CD14-positive monocyte (primary cell): Measurements from ENCODE around the gene COG6. TPM values are rescaled to one million over a fixed set of nuclear protein-coding genes. Genes with fewer than 3 reads are reported as not detected.

Experiments
- DNase-seq, 3 donors: peaks; one replicate each; pipeline ENCODE4 v3.0.0-alpha.2; 2011 to 2022
- H2AFZ ChIP-seq: 2 replicates; pipeline ENCODE4 v1.6.0; 2012; ENCODE audit warnings: mild to moderate bottlenecking, low read depth, low read length, inconsistent platforms; ENCODE audit not compliant: insufficient read depth, poor library complexity, severe bottlenecking
- H3K27ac ChIP-seq, 2 donors: 1 replicate in 1 of 2; 2 replicates in 1 of 2; pipeline ENCODE4 v1.5.1; 2012 to 2013; ENCODE audit warnings: low read length in 2 of 2, control low read depth in 1 of 2, inconsistent platforms in 1 of 2, low read depth in 1 of 2, mild to moderate bottlenecking in 1 of 2
- H3K27me3 ChIP-seq, 2 donors: one replicate each; pipeline versions ENCODE4 v1.6.0 to v1.6.1; 2011 to 2013; ENCODE audit warnings: low read length in 2 of 2; ENCODE audit not compliant: control insufficient read depth in 2 of 2, insufficient read depth in 2 of 2
- H3K36me3 ChIP-seq, 2 donors: replicated peaks in 1 of 2; 1 replicate in 1 of 2; 2 replicates in 1 of 2; pipeline versions ENCODE4 v1.5.1 to v1.6.1; 2012 to 2013; ENCODE audit warnings: low read length in 2 of 2, control low read depth in 1 of 2, inconsistent platforms in 1 of 2, mild to moderate bottlenecking in 1 of 2; ENCODE audit not compliant: insufficient read depth in 2 of 2, control insufficient read depth in 1 of 2
- H3K4me1 ChIP-seq, 2 donors: 1 replicate in 1 of 2; 2 replicates in 1 of 2; pipeline versions ENCODE4 v1.5.1 to v1.6.1; 2012 to 2013; ENCODE audit warnings: low read length in 2 of 2, control low read depth in 1 of 2, inconsistent platforms in 1 of 2, mild to moderate bottlenecking in 1 of 2, moderate library complexity in 1 of 2; ENCODE audit not compliant: insufficient read depth in 2 of 2, control insufficient read depth in 1 of 2
- H3K4me2 ChIP-seq: replicated peaks from 2 replicates; pipeline ENCODE3; 2012; ENCODE audit warnings: low read length, moderate library complexity, mild to moderate bottlenecking; ENCODE audit not compliant: poor library complexity, severe bottlenecking; ENCODE audit errors: extremely low read depth
- H3K4me3 ChIP-seq, 3 experiments: fragments of 200-600 bp in 1 of 3; sonication (generic) in 1 of 3; replicated peaks in 1 of 3; 1 replicate in 2 of 3; 2 replicates in 1 of 3; pipeline ENCODE4 v1.5.1; 2011 to 2013; ENCODE audit warnings: low read length in 3 of 3, mild to moderate bottlenecking in 3 of 3, control low read depth in 2 of 3, low read depth in 2 of 3, inconsistent platforms in 1 of 3, moderate library complexity in 1 of 3
- H3K79me2 ChIP-seq: 2 replicates; pipeline ENCODE4 v1.6.0; 2012; ENCODE audit warnings: mild to moderate bottlenecking, control low read depth, inconsistent platforms, low read length, moderate library complexity; ENCODE audit not compliant: insufficient read depth
- H3K9ac ChIP-seq: 2 replicates; pipeline ENCODE4 v1.6.0; 2017; ENCODE audit warnings: low read length, mild to moderate bottlenecking; ENCODE audit not compliant: insufficient read depth, poor library complexity, severe bottlenecking
- H3K9me3 ChIP-seq, 2 donors: replicated peaks in 1 of 2; 1 replicate in 1 of 2; 2 replicates in 1 of 2; pipeline versions ENCODE4 v1.5.1 to v1.6.1; 2012 to 2013; ENCODE audit warnings: low read length in 2 of 2, control low read depth in 1 of 2; ENCODE audit not compliant: control insufficient read depth in 1 of 2, insufficient read depth in 1 of 2
- H4K20me1 ChIP-seq: 2 replicates; pipeline ENCODE4 v1.6.0; 2012; ENCODE audit warnings: mild to moderate bottlenecking, low read length, control low read depth, moderate library complexity; ENCODE audit not compliant: insufficient read depth
- H3K27ac Mint-ChIP-seq, 7 donors: one replicate each; pipeline ENCODE4 v1.8.0; 2020; ENCODE audit warnings: mild to moderate bottlenecking in 7 of 7, mixed read lengths in 7 of 7, moderate library complexity in 6 of 7, inconsistent platforms in 2 of 7
- H3K27me3 Mint-ChIP-seq, 3 donors: one replicate each; pipeline ENCODE4 v1.8.0; 2021 to 2022; ENCODE audit warnings: low read depth in 3 of 3, mild to moderate bottlenecking in 3 of 3, mixed read lengths in 3 of 3, moderate library complexity in 3 of 3, inconsistent platforms in 1 of 3
- H3K36me3 Mint-ChIP-seq, 2 donors: one replicate each; pipeline ENCODE4 v1.8.0; 2020; ENCODE audit warnings: mixed read lengths in 2 of 2, inconsistent platforms in 1 of 2, mild to moderate bottlenecking in 1 of 2
- H3K4me1 Mint-ChIP-seq: one replicate; pipeline ENCODE4 v1.8.0; 2020; ENCODE audit warnings: mild to moderate bottlenecking, mixed read lengths
- H3K4me3 Mint-ChIP-seq, 2 donors: one replicate each; pipeline ENCODE4 v1.8.0; 2020; ENCODE audit warnings: mild to moderate bottlenecking in 2 of 2, mixed read lengths in 2 of 2, moderate library complexity in 1 of 2
- H3K9me3 Mint-ChIP-seq, 7 donors: one replicate each; pipeline ENCODE4 v1.8.0; 2020 to 2022; ENCODE audit warnings: mixed read lengths in 7 of 7, mild to moderate bottlenecking in 6 of 7, moderate library complexity in 6 of 7, inconsistent platforms in 2 of 7
- CTCF ChIP-seq: fragments of 200-600 bp; IDR thresholded peaks from one replicate; pipeline ENCODE4 v1.8.0; 2022; ENCODE audit warnings: antibody characterized with exemption, mild to moderate bottlenecking
- WGBS: methylation state at CpG from one replicate; pipeline ENCODE4 v1.1.5; 2013; ENCODE audit warnings: missing lambda C conversion rate; ENCODE audit not compliant: insufficient coverage; 5-methylcytosine and 5-hydroxymethylcytosine counted together
- intact Hi-C, 2 donors: fragments of 100-400 bp; cut with micrococcal nuclease; formaldehyde crosslinking; loops; one replicate each; pipeline versions ENCODE4 v1.15.0 to v1.15.1; 2023
- polyA plus RNA-seq, 3 donors: library from polyadenylated mRNA; depleted of rRNA in 1 of 3; unstranded in 2 of 3; stranded (reverse) in 1 of 3; fragments of 300-500 nt in 2 of 3; fragments of >200 nt in 1 of 3; fragmentation: Illumina TruSeq in 2 of 3; gene quantifications; 1 replicate in 2 of 3; 2 replicates in 1 of 3; pipeline ENCODE4 v1.2.3, GENCODE V29; 2012 to 2021

Gene COG6
- polyA plus RNA-seq, 3 donors = 3.9 to 11.0 (median 8.4) TPM

- Mint-ChIP-seq H3K27ac (no peak overlapping the region), H3K27me3 (no peaks in the 10 kb centered on the region), H3K9me3 (no peaks in the 10 kb centered on the region), H3K4me3 (no peak overlapping the region), H3K36me3 (peaks cover 30 to 43% of the 10 kb centered on the region in 2 donors), H3K4me1 (no peaks in the 10 kb centered on the region)
- Histone ChIP-seq H3K27me3 (no peaks in the 10 kb centered on the region), H4K20me1 (no peaks in the 10 kb centered on the region), H3K4me3 (no peak overlapping the region), H3K79me2 (no peaks in the 10 kb centered on the region), H3K4me1 (no peaks in the 10 kb centered on the region), H3K36me3 (peaks cover 13 to 23% of the 10 kb centered on the region in 2 donors), H3K9ac (no peak overlapping the region), H3K9me3 (no peaks in the 10 kb centered on the region), H3K27ac (no peak overlapping the region), H3K4me2 (no peak overlapping the region), H2AFZ (no peak overlapping the region)
- intact Hi-C loops = no loop called here
- WGBS = no CpG with 5 or more reads among the region's 2 CpGs
- no peak for TF ChIP-seq CTCF
- DNase-seq = no peak
These were observed 15.0 kb downstream of the COG6 start for GRCh38 chr13:39670445-39670844.

DNA sequence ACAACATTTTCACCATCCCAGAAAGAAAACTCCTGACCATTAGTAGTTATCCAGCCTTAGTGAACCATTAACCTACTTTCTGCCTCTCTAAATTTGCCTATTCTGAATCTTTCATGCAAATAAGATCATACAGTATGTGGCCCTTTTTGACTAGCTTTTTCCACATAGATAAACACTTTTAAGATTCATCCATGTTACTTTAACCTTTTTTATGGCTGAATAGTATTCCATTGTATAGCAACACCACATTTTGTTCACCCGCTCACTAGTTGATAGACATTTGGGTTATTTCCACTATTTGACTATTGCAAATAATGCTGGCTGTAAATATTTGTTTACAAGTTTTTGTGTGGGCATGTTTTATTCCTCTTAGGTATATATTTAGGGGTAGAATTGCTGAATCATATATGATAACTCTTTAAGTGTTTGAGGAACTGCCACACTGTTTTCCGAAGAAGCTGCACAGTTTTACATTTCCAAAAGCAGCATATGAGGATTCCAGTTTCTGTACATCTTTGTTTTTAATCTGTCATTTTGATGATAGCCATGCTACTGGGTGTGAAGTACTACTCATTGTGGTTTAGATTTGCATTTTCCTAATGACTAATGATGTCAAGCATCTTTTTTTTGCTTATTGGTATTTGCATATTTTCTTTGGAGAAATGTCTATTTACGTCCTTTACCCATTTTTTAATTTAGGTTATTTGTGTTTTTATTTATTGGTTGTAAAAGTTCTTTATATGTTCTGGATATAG, 17.1 kb downstream of the COG6 start:
- Histone ChIP-seq H2AFZ (no peak overlapping the region), H3K27ac (no peak overlapping the region), H3K9ac (no peak overlapping the region), H3K36me3 (peaks cover 5 to 7% of the 10 kb centered on the region in 2 donors), H3K4me2 (no peak overlapping the region), H3K79me2 (no peaks in the 10 kb centered on the region), H4K20me1 (no peaks in the 10 kb centered on the region), H3K4me1 (no peaks in the 10 kb centered on the region), H3K4me3 (no peak overlapping the region), H3K27me3 (no peaks in the 10 kb centered on the region), H3K9me3 (no peaks in the 10 kb centered on the region)
- H3K9me3 Mint-ChIP-seq = no peaks in the 10 kb centered on the region
- no peak for DNase-seq
- no peaks in the 10 kb centered on the region for H3K27me3 Mint-ChIP-seq
- WGBS = no CpG with 5 or more reads among the region's 3 CpGs
- TF ChIP-seq CTCF = no peak
- intact Hi-C loops = no loop called here
- no peak overlapping the region for H3K4me3 Mint-ChIP-seq
- peaks cover 16 to 23% of the 10 kb centered on the region in 2 donors for H3K36me3 Mint-ChIP-seq
- H3K27ac Mint-ChIP-seq = no peak overlapping the region
- no peaks in the 10 kb centered on the region for H3K4me1 Mint-ChIP-seq
